Heart right ventricle (tissue), 16 donors: ENCODE measurements around the gene ATP4A. TPM values are rescaled to one million over a fixed set of nuclear protein-coding genes. Genes with fewer than 3 reads are reported as not detected.

Experiments used
- ATAC-seq, 8 donors: fragments of 200-7000 bp; cut with Tn5 transposase; one replicate each; pipeline ENCODE4 v1.9.1; 2020; ENCODE audit warnings: mild to moderate bottlenecking in 8 of 8, moderate library complexity in 8 of 8, moderate number of reproducible peaks in 1 of 8
- DNase-seq, 2 donors: peaks; one replicate each; pipeline ENCODE4 v3.0.0-alpha.2; 2020
- H3K27ac ChIP-seq, 10 donors: fragments of 200-600 bp; sonication (generic) in 2 of 10; one replicate each; pipeline versions ENCODE4 v1.5.0 to v1.8.0; 2020 to 2022; ENCODE audit warnings: mild to moderate bottlenecking in 3 of 10
- H3K27me3 ChIP-seq, 7 donors: fragments of 200-600 bp; one replicate each; pipeline ENCODE4 v1.8.0; 2021 to 2022; ENCODE audit warnings: mild to moderate bottlenecking in 2 of 7
- H3K36me3 ChIP-seq, 9 donors: fragments of 200-600 bp; sonication (generic) in 1 of 9; one replicate each; pipeline versions ENCODE4 v1.5.0 to v1.8.0; 2020 to 2022; ENCODE audit warnings: mild to moderate bottlenecking in 2 of 9
- H3K4me1 ChIP-seq, 9 donors: fragments of 200-600 bp; sonication (generic) in 1 of 9; one replicate each; pipeline versions ENCODE4 v1.5.0 to v1.8.0; 2020 to 2022; ENCODE audit warnings: mild to moderate bottlenecking in 4 of 9
- H3K4me3 ChIP-seq, 10 donors: fragments of 200-600 bp; sonication (generic) in 2 of 10; one replicate each; pipeline versions ENCODE4 v1.5.0 to v1.8.0; 2020 to 2022; ENCODE audit warnings: mild to moderate bottlenecking in 7 of 10, moderate library complexity in 2 of 10
- H3K9me3 ChIP-seq, 11 donors: fragments of 200-600 bp in 10 of 11; sonication (generic) in 2 of 11; one replicate each; pipeline versions ENCODE4 v1.5.0 to v1.8.0; 2013 to 2022; ENCODE audit warnings: mild to moderate bottlenecking in 2 of 11, control low read depth in 1 of 11, moderate library complexity in 1 of 11
- WGBS, 2 donors: extraction: QIAGEN DNeasy Blood & Tissue Kit; methylation state at CpG; one replicate each; pipeline ENCODE4 v1.1.7; 2013; ENCODE audit warnings: inconsistent platforms in 1 of 2; 5-methylcytosine and 5-hydroxymethylcytosine counted together
- intact Hi-C, 10 donors: fragments of 100-400 bp; cut with DNase I; formaldehyde crosslinking; loops; one replicate each; pipeline versions ENCODE4 v1.11.1 to v1.14.2; 2022
- polyA plus RNA-seq, 2 donors: library from polyadenylated mRNA; stranded (reverse); fragments of 200-250 nt; gene quantifications; one replicate each; pipeline ENCODE4 v1.2.3, GENCODE V29; 2013
- total RNA-seq, 10 donors: library from RNA; stranded (reverse); fragmentation: NEBNext Ultra II Directional in 3 of 10; extraction: Animal tissue kit (Norgen Biotek cat#: 25700) in 3 of 10; gene quantifications; one replicate each; pipeline versions ENCODE4 v1.2.1 to v1.2.4, GENCODE V29; 2021 to 2023
- TF ChIP-seq, protein P1 (sequence below), 9 donors: fragments of 200-600 bp; sonication (generic) in 2 of 9; IDR thresholded peaks; one replicate each; pipeline versions ENCODE4 v1.5.0 to v1.8.0; 2021 to 2022; ENCODE audit warnings: antibody characterized with exemption in 9 of 9, mild to moderate bottlenecking in 5 of 9, moderate library complexity in 1 of 9
- donor health status: Arrhythmogenic right ventricular cardiomyopathy.
- donor health status: ischemic (EF 13 %, LVEDD 7.1; RV severe dilation, severe dysfunction).
- donor health status: healthy with polysubstance abuse.
- donor health status: DM: no; HTN: yes; CAD: no.
- donor health status: DM: no; HTN: no; CAD: no.
- donor health status: ischemic (EF 25% LVEDD 6.9; RV normal size, moderate dysfunction).
- donor health status: ischemic (EF 25% LVEDD 5.7; RV mildly dilated, moderate dysfunction).
- donor health status: healthy.
- donor health status: DM: yes; HTN: yes; CAD: no.
- donor health status: Ischemic cardiomyopathy.
- donor health status: ischemic (EF 35%, LVEDD 5.7; RV mildly dilated, moderate dysfunction).
- donor health status: nonischemic (EF 11% LVEDD 7.7; RV severe dilation, severe dysfunction).
- donor health status: DM: yes; HTN: yes; CAD: no.
- donor health status: PGD.
- donor health status: ischemic (EF 29% LVEDD 5.4; RV normal size, mild dysfunction).
- donor health status: nonischemic (EF 23%, LVEDD 6.1; RV moderate dilation, normal function).

The ATP4A gene
- total and polyA plus RNA-seq, 12 donors, result not detected

DNA sequence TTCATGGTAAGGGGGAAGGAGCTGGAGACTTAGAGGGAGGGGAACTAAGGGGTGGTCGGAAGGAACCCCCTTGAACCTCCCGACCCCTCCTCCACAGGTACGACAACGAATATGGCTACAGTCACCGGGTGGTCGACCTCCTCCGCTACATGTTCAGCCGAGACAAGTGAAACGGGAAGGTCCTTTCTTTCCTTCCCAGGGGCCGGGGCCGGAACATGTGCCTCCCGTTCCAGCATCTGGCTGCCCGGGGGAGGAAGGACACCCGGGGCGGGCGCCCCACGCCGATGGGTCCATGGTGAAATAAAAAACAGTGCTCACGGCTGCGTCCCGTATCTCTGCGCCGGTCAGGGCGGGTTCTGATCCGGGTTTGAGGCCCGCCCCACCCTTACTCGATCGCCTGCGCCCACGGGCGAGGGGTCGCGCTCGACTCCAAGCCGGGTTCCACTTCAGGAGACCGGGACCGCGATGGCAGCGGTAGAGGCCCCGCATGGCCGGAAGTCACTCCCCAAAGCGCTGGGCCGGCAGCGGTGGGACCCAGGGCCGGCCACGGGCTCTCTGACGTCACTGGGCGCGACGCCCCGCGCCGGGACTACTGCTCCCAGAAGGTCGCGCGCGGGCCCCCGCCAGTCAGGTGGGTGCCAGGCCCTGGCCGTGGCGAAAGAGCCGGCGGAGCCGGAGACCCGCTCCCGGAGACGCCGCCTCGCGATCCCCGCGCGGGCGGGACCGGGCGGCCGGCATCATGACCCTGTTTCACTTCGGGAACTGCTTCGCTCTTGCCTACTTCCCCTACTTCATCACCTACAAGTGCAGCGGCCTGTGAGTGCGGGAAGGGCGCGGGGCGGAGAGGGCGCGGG, 18.2 kb downstream of the ATP4A start, which contains the start of gene TMEM147:
Gene TMEM147 (plus strand): TSS at position 626 of the 854 bp plus-strand sequence. CDS start 114 bp downstream, at position 740.
- WGBS, 2 donors, result 0 to 1% methylated on average over 78 to 85 of the region's 85 CpGs
- H3K4me3 ChIP-seq, result peak within 1 kb of the TSS; percentile 53 to 97 (median 88)
- peaks cover 0 to 24% (median 21%) of the 10 kb centered on the region in 9 donors for H3K4me1 ChIP-seq
- ATAC-seq, result peak; percentile 97 to 99 (median 99)
- peaks cover 0 to 20% (median 0%) of the 10 kb centered on the region in 9 donors for H3K36me3 ChIP-seq
- H3K27me3 ChIP-seq, result no peaks in the 10 kb centered on the region
- DNase-seq, result peak; percentile 93 to 95
- TF ChIP-seq, protein P1, sequence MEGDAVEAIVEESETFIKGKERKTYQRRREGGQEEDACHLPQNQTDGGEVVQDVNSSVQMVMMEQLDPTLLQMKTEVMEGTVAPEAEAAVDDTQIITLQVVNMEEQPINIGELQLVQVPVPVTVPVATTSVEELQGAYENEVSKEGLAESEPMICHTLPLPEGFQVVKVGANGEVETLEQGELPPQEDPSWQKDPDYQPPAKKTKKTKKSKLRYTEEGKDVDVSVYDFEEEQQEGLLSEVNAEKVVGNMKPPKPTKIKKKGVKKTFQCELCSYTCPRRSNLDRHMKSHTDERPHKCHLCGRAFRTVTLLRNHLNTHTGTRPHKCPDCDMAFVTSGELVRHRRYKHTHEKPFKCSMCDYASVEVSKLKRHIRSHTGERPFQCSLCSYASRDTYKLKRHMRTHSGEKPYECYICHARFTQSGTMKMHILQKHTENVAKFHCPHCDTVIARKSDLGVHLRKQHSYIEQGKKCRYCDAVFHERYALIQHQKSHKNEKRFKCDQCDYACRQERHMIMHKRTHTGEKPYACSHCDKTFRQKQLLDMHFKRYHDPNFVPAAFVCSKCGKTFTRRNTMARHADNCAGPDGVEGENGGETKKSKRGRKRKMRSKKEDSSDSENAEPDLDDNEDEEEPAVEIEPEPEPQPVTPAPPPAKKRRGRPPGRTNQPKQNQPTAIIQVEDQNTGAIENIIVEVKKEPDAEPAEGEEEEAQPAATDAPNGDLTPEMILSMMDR (IDR thresholded peaks at IDR 0.05), result no peak
- H3K9me3 ChIP-seq, result no peaks in the 10 kb centered on the region
- peak within 1 kb of the TSS in 9 of 10 donors; percentile 61 to 94 (median 83) for H3K27ac ChIP-seq
- intact Hi-C loops, result loop anchor here in 7 of 10 donors (2.0 to 10.0 kb wide), 7 partner anchors 67 to 390 kb away; partner anchors contain the start of genes KMT2B (in 4 of the 7), ETV2 (in 3 of the 7), COX6B1 (in 1 of the 7) and HAUS5 (in 1 of the 7)

DNA sequence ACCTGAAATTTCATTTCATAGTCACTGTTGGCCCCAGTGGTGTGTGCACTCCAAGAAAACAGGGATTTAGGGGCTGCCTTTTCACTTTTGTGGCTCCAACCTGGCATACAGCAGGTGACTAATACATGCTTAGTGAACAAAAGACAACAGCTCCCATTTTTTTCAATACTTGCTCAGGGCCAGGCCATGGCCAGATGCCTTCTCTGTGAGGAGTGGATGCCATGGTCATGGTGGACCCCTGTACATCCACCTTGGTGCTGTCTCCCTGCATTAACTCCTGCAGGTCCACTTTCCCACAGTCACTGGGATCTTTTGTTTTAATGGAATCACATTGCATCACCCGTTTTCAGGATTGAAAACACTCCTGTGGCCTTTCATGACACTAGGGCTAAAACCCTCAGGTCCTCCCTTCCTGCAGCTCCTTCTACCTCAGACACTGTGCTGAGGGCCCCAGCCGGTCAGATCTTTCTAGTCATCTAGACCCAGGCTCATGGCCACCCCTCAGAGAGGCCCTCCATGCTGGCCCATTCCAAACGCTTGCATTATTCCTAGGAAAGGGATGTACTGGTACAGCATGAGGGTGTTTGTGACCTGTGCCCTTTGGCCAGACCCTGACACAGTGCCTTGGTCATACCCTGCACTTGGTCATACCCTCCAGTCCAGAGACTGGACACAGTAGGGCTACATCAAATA, 19.2 kb downstream of the ATP4A start:
- H3K9me3 ChIP-seq, result no peaks in the 10 kb centered on the region
- H3K4me1 ChIP-seq, result peaks cover 0 to 24% (median 21%) of the 10 kb centered on the region in 9 donors
- no peaks in the 10 kb centered on the region for H3K27me3 ChIP-seq
- peak overlapping the region in 5 of 10 donors; percentile 80 to 94 (median 83) for H3K27ac ChIP-seq
- no peak for ATAC-seq
- TF ChIP-seq, protein P1 (IDR thresholded peaks at IDR 0.05), result no peak
- intact Hi-C loops, result loop anchor here in 5 of 10 donors (2.0 to 10.0 kb wide), 4 partner anchors 101 to 391 kb away; partner anchors contain the start of genes KMT2B (in 3 of the 5), COX6B1 (in 1 of the 5), ETV2 (in 1 of the 5) and LRFN3 (in 1 of the 5)
- peak overlapping the region in 9 of 10 donors; percentile 75 to 97 (median 90) for H3K4me3 ChIP-seq
- 81 to 89% methylated on average over 3 of the region's 3 CpGs for WGBS, 2 donors
- H3K36me3 ChIP-seq, result peaks cover 0 to 20% (median 0%) of the 10 kb centered on the region in 9 donors
- DNase-seq, result no peak

DNA sequence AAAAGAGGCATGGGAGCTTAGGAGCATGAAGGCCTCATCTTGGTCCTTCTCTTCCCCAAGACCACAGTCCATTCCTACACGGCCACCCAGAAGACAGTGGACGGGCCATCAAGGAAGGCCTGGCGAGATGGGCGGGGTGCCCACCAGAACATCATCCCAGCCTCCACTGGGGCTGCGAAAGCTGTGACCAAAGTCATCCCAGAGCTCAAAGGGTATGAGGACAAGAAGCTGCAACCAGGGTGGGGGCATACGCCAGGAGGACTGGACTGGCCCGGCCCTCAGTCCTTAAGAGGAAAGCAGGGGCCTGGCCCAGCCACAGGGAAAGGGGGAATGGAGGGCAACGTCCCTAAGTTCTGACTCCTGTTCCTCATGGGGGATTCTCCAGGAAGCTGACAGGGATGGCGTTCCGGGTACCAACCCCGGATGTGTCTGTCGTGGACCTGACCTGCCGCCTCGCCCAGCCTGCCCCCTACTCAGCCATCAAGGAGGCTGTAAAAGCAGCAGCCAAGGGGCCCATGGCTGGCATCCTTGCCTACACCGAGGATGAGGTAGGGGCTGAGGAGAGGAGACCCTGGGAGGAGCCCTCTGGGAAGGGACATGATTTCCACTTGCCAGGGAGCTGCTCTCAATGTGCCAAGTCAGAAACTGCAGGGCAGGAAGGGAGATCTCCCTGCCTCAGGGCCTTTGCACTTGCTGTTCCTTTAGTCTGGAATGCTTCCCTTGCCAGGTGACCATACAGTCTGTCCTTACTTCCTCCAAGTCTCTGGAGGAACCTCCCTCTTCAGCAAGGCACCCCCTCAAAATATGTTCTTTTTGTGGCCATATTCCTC, 20.0 kb downstream of the ATP4A start:
- H3K27ac ChIP-seq, result no peak overlapping the region
- ATAC-seq (no peak), DNase-seq (no peak)
- H3K36me3 ChIP-seq, result peaks cover 0 to 20% (median 0%) of the 10 kb centered on the region in 9 donors
- intact Hi-C loops, result loop anchor here in 5 of 10 donors (2.0 to 10.0 kb wide), 4 partner anchors 101 to 391 kb away; partner anchors contain the start of genes KMT2B (in 3 of the 5), COX6B1 (in 1 of the 5), ETV2 (in 1 of the 5) and LRFN3 (in 1 of the 5)
- TF ChIP-seq, protein P1 (IDR thresholded peaks at IDR 0.05), result no peak
- no peaks in the 10 kb centered on the region for H3K9me3 ChIP-seq
- WGBS, 2 donors, result 96 to 97% methylated on average over 15 of the region's 15 CpGs
- no peak overlapping the region for H3K4me3 ChIP-seq
- no peaks in the 10 kb centered on the region for H3K27me3 ChIP-seq
- peaks cover 0 to 24% (median 21%) of the 10 kb centered on the region in 9 donors for H3K4me1 ChIP-seq
